HG02970 (cell line): ENCODE results near the gene PXDN.

Experiments
- ATAC-seq: cut with Tn5 transposase; IDR thresholded peaks from one replicate; pipeline ENCODE4 v1.9.1; 2021; ENCODE audit warnings: mild to moderate bottlenecking, moderate library complexity, moderate number of reproducible peaks; ENCODE audit not compliant: unreplicated experiment, low FRiP score

The PXDN gene

GRCh38 chr2:1654696-1655374 is 89.5 kb downstream of the PXDN start:
- ATAC-seq: no peak

- no peak for ATAC-seq
These were observed 90.2 kb downstream of the PXDN start for GRCh38 chr2:1653956-1654695.

DNA sequence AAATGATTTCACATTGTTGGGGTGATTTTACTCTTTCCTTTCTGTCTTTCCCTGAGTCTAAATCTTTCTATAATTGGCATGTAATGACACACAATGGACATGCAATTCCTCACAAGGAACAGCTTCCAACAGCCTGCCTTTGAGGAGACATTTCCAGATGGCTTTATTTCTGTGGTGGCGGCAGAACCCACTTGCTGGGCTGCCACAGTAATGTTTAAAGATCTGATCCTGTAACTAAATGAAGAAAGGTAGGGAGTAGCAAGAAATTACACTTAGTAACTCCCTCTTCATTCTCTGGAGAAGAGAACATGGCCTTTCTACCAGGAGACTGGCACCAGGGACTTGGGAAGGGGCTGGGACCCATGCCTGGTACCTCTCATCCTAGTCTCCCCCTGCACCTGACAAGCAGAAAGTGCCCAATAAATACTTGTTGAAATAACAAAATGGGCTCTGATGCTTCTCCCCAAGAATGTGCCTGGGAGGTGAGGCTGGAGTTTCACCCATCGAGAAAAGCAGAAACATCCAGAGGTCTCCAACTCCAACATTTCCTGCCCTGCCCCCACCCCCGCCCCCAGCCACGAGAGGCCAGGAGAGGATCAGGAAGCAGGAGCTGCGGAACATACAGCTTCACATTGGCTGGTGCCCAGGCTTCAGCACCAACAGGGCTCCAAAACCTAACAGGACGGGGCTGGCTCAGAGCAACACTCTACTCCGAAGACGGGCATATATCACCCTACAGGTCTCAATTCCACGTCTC is 92.1 kb downstream of the PXDN start:
- no peak for ATAC-seq

- no peak for ATAC-seq
These were observed 92.9 kb downstream of the PXDN start for GRCh38 chr2:1651121-1652033.

DNA sequence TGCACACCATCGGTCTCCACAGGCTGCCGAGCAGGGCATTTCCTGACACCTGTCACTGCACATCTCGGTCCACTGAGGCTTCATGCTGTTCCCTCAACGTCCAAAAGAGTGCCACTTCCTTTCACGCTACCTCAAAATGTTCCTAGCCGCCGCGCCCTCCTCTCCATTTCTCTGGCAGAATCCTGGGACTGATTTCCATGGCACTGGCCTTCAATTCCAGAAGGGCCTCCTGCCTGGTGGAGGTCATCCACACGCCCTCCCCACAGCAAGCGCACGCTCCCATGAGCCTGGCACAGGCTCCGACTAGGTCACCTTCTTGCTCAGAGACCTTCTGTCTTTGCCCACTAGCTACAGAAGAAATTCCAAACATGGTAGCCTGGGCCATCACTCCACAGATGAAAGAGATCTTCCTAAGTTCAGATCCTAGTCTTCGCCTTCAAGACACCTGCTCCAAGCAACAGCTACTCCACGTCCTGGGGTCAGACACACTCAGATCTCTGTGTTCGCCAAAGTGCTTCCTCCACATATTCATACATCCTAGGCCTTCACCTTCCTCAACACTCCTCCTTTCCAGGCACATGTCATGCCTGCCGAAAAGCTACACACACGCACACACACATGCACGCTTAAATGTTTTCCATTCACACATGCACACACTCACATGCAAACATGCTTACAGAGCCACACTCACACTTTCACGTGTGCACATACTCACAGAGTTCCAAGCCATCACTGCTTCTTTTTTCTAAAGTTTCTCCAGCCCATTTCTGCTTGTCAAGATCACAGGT is 94.0 kb downstream of the PXDN start:
- no peak for ATAC-seq

GRCh38 chr2:1649103-1650084 is 94.9 kb downstream of the PXDN start:
- ATAC-seq: no peak

- ATAC-seq: no peak
These were observed 95.8 kb downstream of the PXDN start for GRCh38 chr2:1648241-1649102.

GRCh38 chr2:1647417-1648240 is 96.7 kb downstream of the PXDN start:
- no peak for ATAC-seq

GRCh38 chr2:1645761-1646476 is 98.4 kb downstream of the PXDN start:
- no peak for ATAC-seq

DNA sequence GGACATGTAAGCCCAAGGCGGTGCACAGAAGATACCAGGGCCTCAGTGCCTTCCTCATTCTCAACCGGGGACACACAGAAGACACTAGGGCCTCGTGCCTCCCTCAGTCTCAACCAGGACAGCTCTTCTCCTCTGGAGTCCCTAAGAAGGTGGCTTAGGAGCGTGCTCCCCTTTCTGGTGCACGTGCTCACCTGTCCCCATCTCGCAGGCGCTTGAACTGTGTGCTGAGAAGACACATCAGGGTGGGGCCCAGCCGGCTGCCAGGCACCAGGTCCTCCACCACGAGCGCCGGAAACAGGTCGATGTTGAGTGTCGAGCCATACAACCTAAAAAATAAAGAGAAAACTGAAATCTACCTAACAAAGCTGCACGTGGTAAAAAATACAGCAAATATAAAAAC is 99.9 kb downstream of the PXDN start:
- ATAC-seq: no peak

- no peak for ATAC-seq
These were observed 101.2 kb downstream of the PXDN start for GRCh38 chr2:1642993-1643619.

- ATAC-seq: no peak
These were observed 102.1 kb downstream of the PXDN start for GRCh38 chr2:1642066-1642861.

DNA sequence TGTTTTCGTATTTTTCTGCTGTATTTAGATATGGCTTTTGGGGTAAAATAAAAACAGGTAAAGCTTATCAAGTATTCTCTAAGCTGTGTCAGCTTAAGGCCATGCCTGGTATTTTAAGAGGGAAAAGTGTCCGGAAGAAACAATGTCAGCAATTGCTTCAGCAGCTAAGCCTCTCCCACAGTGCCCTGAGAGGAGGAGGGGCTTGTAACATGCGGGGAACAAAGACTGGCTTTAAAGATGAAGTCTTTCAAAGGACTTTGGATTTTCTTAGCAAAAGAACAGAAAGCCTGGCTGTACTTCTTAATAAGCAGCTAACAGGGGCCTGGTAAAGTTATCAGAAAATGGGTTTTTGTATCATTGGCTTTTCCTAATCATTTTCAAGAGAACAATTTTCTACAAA is 102.8 kb downstream of the PXDN start:
- no peak for ATAC-seq

DNA sequence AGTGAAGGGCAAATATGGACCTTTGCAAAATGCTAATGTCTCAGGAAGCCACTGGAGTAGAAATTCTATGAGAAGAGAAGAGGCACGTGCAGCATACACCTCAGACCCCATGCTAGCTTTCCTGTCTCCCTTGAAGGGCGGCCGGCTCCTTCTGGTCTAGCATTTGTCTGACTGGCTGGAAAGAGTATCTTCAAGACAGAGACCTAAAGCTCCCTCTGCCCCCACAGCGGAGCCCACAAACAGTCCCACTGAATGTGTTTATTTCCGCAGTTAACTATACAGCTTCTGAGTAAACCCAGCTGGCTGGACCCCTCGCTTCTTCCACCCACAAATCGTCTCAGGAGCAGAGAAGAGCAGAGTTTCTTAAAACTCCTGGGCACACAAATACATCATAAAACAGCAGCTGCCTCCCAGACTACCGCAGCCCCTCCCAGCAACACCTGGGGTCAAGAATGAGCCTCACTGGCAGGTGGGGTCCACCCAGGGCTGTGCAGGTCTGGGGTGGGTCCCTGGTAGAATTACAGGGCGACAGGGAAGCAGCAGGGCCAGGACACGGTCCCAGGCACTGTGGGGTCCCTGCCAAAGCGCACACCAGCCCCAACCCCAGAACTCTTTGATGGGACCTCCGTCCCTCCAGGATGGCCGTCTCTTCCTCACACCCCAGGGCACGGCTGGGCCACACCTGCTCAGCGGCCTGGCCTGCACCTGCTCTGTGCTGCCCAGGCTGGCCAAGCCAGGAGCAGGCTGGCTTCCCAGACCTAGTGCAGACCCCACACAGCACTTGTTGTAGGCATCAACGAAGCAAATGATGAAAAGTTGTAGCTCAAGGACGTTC is 103.8 kb downstream of the PXDN start:
- no peak for ATAC-seq
